ENCODE measurements around the gene APOD. TPM values are rescaled to one million over a fixed set of nuclear protein-coding genes. Genes with fewer than 3 reads are reported as not detected.
"Not testable (repeated sequence)": the region's sequence is repeated elsewhere in the genome, so short reads cannot be mapped to it uniquely, and the experiment has no call there.

The APOD gene
- total and polyA plus RNA-seq, 2 of the 4 experiments (the other 2 are of a cell fraction) = 0.36 TPM; not detected in 1

- H3K14ac ChIP-seq (replicated peaks; ENCODE audit: low read depth, low read length); H2AFZ ChIP-seq (replicated peaks; ENCODE audit: low read length, poor library complexity); H3K4ac ChIP-seq (ENCODE audit: low read depth, low read length); H3K23ac ChIP-seq (ENCODE audit: low read depth, low read length); H4K20me1 ChIP-seq (ENCODE audit: insufficient read depth, low read length); DNase-seq; H3K79me1 ChIP-seq (ENCODE audit: low read depth in 1 of 2, low read length in 2 of 2); H3K9ac ChIP-seq (ENCODE audit: low read depth, low read length); H3K56ac ChIP-seq (ENCODE audit: extremely low read depth, insufficient read depth, low read length); H2BK120ac ChIP-seq (ENCODE audit: low read depth, low read length); H3K4me2 ChIP-seq (ENCODE audit: low read depth, low read length); H3K18ac ChIP-seq (ENCODE audit: low read depth, low read length); H4K91ac ChIP-seq (ENCODE audit: insufficient read depth, low read depth, low read length); H3K36me3 ChIP-seq (ENCODE audit: control insufficient read depth, insufficient read depth, low read length); H3K4me1 ChIP-seq (ENCODE audit: control insufficient read depth, insufficient read depth, low read length); H3K27ac ChIP-seq (ENCODE audit: insufficient read depth, low read length); H2AK5ac ChIP-seq (ENCODE audit: low read depth, low read length); BruUV-seq (replicated peaks); H3K27me3 ChIP-seq (ENCODE audit: control insufficient read depth, insufficient read depth, low read length); CTCF ChIA-PET; H2BK15ac ChIP-seq (ENCODE audit: low read depth, low read length); H4K5ac ChIP-seq (ENCODE audit: low read depth, low read length); H2AK9ac ChIP-seq (replicated peaks; ENCODE audit: low read depth, low read length, poor library complexity); H3K9me3 ChIP-seq (ENCODE audit: control insufficient read depth, insufficient read depth, low read length); ATAC-seq (ENCODE audit: low read depth); H2BK20ac ChIP-seq (ENCODE audit: low read depth, low read length); H2BK5ac ChIP-seq (ENCODE audit: low read depth, low read length, poor library complexity, severe bottlenecking); POLR2A ChIA-PET (ENCODE audit: unreplicated experiment); intact Hi-C loops (cut with micrococcal nuclease); dilution Hi-C loops (cut with HindIII; ENCODE audit: low sequenced_read_pairs, unreplicated experiment); H3K9me1 ChIP-seq (ENCODE audit: insufficient read depth, low read length); H4K8ac ChIP-seq (ENCODE audit: low read depth in 2 of 2, low read length in 2 of 2); H3K4me3 ChIP-seq (ENCODE audit: insufficient read depth, low read depth, low read length): not testable (repeated sequence)
- 54% methylated on average over 5 of the region's 28 CpGs; no CpG with 5 or more reads in 1 of the 2 experiments for WGBS, 2 experiments (ENCODE audit: extremely low coverage in 2 of 2, insufficient read length in 1 of 2)
- in situ Hi-C loops (cut with MboI; ENCODE audit: low sequenced_read_pairs) = loop anchor here (5.0 kb wide), 1 partner anchor 109 kb away; no protein-coding TSS in a partner anchor
Measured at GRCh38 chr3:195617784-195618659, 34.3 kb upstream of the APOD start.

DNA sequence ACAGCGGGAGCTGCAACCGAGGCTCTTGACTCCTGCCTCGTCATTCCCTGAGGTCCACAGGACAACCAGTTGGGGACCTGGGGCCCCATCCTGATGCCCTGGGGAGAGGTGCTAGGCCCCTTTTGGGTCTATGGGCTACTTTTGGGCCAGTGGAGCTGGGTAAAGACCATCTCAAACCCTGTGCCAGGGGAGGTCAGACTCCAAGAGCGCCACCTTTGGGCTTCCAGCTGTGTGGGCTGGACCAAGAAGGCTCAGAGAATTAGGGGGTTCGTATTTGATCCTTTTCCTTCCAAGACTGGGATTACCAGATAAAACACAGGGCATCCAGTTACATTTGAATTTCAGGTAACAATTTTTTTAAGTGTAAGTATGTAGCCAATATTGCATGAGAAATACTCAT lies 33.4 kb upstream of the APOD start:
- H3K4me3 ChIP-seq (ENCODE audit: insufficient read depth, low read depth, low read length); H3K4me1 ChIP-seq (ENCODE audit: control insufficient read depth, insufficient read depth, low read length); H2BK120ac ChIP-seq (ENCODE audit: low read depth, low read length); H3K9ac ChIP-seq (ENCODE audit: low read depth, low read length); H2AK9ac ChIP-seq (replicated peaks; ENCODE audit: low read depth, low read length, poor library complexity); CTCF ChIA-PET; H2BK15ac ChIP-seq (ENCODE audit: low read depth, low read length); H3K9me3 ChIP-seq (ENCODE audit: control insufficient read depth, insufficient read depth, low read length); BruUV-seq (replicated peaks); H3K27me3 ChIP-seq (ENCODE audit: control insufficient read depth, insufficient read depth, low read length); H2AK5ac ChIP-seq (ENCODE audit: low read depth, low read length); H2BK20ac ChIP-seq (ENCODE audit: low read depth, low read length); ATAC-seq (ENCODE audit: low read depth); H2BK5ac ChIP-seq (ENCODE audit: low read depth, low read length, poor library complexity, severe bottlenecking); H3K18ac ChIP-seq (ENCODE audit: low read depth, low read length); H2AFZ ChIP-seq (replicated peaks; ENCODE audit: low read length, poor library complexity); DNase-seq; POLR2A ChIA-PET (ENCODE audit: unreplicated experiment); H4K91ac ChIP-seq (ENCODE audit: insufficient read depth, low read depth, low read length); H3K79me1 ChIP-seq (ENCODE audit: low read depth in 1 of 2, low read length in 2 of 2); H3K4ac ChIP-seq (ENCODE audit: low read depth, low read length); H4K8ac ChIP-seq (ENCODE audit: low read depth in 2 of 2, low read length in 2 of 2); H3K9me1 ChIP-seq (ENCODE audit: insufficient read depth, low read length); H3K56ac ChIP-seq (ENCODE audit: extremely low read depth, insufficient read depth, low read length); H4K5ac ChIP-seq (ENCODE audit: low read depth, low read length); H3K14ac ChIP-seq (replicated peaks; ENCODE audit: low read depth, low read length); H4K20me1 ChIP-seq (ENCODE audit: insufficient read depth, low read length); H3K4me2 ChIP-seq (ENCODE audit: low read depth, low read length); intact Hi-C loops (cut with micrococcal nuclease); dilution Hi-C loops (cut with HindIII; ENCODE audit: low sequenced_read_pairs, unreplicated experiment); H3K27ac ChIP-seq (ENCODE audit: insufficient read depth, low read length); H3K23ac ChIP-seq (ENCODE audit: low read depth, low read length); H3K36me3 ChIP-seq (ENCODE audit: control insufficient read depth, insufficient read depth, low read length): not testable (repeated sequence)
- in situ Hi-C loops (cut with MboI; ENCODE audit: low sequenced_read_pairs) = loop anchor here (5.0 kb wide), 1 partner anchor 110 kb away; no protein-coding TSS in a partner anchor
- no CpG with 5 or more reads among the region's 5 CpGs for WGBS, 2 experiments (ENCODE audit: extremely low coverage in 2 of 2, insufficient read length in 1 of 2)

Measured in IMR-90 (cell line).